B cell (primary cell): Measurements from ENCODE around the gene WAC.

ENCODE experiments used
- CTCF ChIP-seq: fragments of 200-600 bp; IDR thresholded peaks from one replicate; pipeline ENCODE4 v1.8.0; 2022; ENCODE audit warnings: antibody characterized with exemption, mild to moderate bottlenecking
- EZH2 ChIP-seq: IDR thresholded peaks from 2 replicates; pipeline ENCODE4 v1.6.1; 2012; ENCODE audit warnings: borderline replicate concordance, low read depth, mild to moderate bottlenecking, moderate library complexity, low read length; ENCODE audit not compliant: insufficient read depth, poor library complexity, severe bottlenecking

- TF ChIP-seq CTCF (no peak), EZH2 (no peak)
Observed at GRCh38 chr10:28631896-28632583, 99.1 kb downstream of the WAC start.
